ENCODE measurements around the gene DNER.
"Not testable (repeated sequence)": the region's sequence is repeated elsewhere in the genome, so short reads cannot be mapped to it uniquely, and the experiment has no call there.

The DNER gene

GRCh38 chr2:229703909-229704630 is 10.3 kb downstream of the DNER start:
- H3K4me3 ChIP-seq (ENCODE audit: low read depth, low read length): no peak overlapping the region
- no peak for DNase-seq (ENCODE audit: low read depth, low spot score)
- ChIA-PET CTCF (no interaction called here), POLR2A (no interaction called here)
- TF ChIP-seq CTCF (IDR thresholded peaks at IDR 0.05; ENCODE audit: insufficient read depth, low read length, missing control alignments): no peak

GRCh38 chr2:229701716-229702115 is 12.6 kb downstream of the DNER start:
- H3K4me3 ChIP-seq (ENCODE audit: low read depth, low read length): no peak overlapping the region
- CTCF ChIA-PET: no interaction called here
- POLR2A ChIA-PET: no interaction called here
- DNase-seq (ENCODE audit: low read depth, low spot score): no peak
- TF ChIP-seq CTCF (IDR thresholded peaks at IDR 0.05; ENCODE audit: insufficient read depth, low read length, missing control alignments): no peak

- H3K4me3 ChIP-seq (ENCODE audit: low read depth, low read length): no peak overlapping the region
- ChIA-PET CTCF (no interaction called here), POLR2A (no interaction called here)
- TF ChIP-seq CTCF (IDR thresholded peaks at IDR 0.05; ENCODE audit: insufficient read depth, low read length, missing control alignments): no peak
- DNase-seq (ENCODE audit: low read depth, low spot score): no peak
Measured at GRCh38 chr2:229701062-229701461, 13.3 kb downstream of the DNER start.

- no peak for TF ChIP-seq CTCF (IDR thresholded peaks at IDR 0.05; ENCODE audit: insufficient read depth, low read length, missing control alignments)
- DNase-seq (ENCODE audit: low read depth, low spot score): no peak
- CTCF ChIA-PET: no interaction called here
- POLR2A ChIA-PET: no interaction called here
- H3K4me3 ChIP-seq (ENCODE audit: low read depth, low read length): no peak overlapping the region
Measured at GRCh38 chr2:229695961-229696360, 18.4 kb downstream of the DNER start.

GRCh38 chr2:229693845-229694244 is 20.5 kb downstream of the DNER start:
- CTCF ChIA-PET; POLR2A ChIA-PET; DNase-seq (ENCODE audit: low read depth, low spot score); H3K4me3 ChIP-seq (ENCODE audit: low read depth, low read length): not testable (repeated sequence)

GRCh38 chr2:229691631-229692030 is 22.7 kb downstream of the DNER start:
- POLR2A ChIA-PET: no interaction called here
- no peak overlapping the region for H3K4me3 ChIP-seq (ENCODE audit: low read depth, low read length)
- CTCF ChIA-PET: no interaction called here
- DNase-seq (ENCODE audit: low read depth, low spot score): no peak
- TF ChIP-seq CTCF (IDR thresholded peaks at IDR 0.05; ENCODE audit: insufficient read depth, low read length, missing control alignments): no peak

GRCh38 chr2:229689307-229689839 is 25.0 kb downstream of the DNER start:
- DNase-seq (ENCODE audit: low read depth, low spot score): no peak
- H3K4me3 ChIP-seq (ENCODE audit: low read depth, low read length): no peak overlapping the region
- TF ChIP-seq CTCF (IDR thresholded peaks at IDR 0.05; ENCODE audit: insufficient read depth, low read length, missing control alignments): no peak
- POLR2A ChIA-PET: no interaction called here
- CTCF ChIA-PET: no interaction called here
